Stimulated activated CD8-positive, alpha-beta memory T cell treated with anti-CD3 and anti-CD28 coated beads, Interleukin-15, amount 100 ng/mL, for 24 hours (primary cell): ENCODE results near the gene CCT8L2.
"Not testable (repeated sequence)": the region's sequence is repeated elsewhere in the genome, so short reads cannot be mapped to it uniquely, and the experiment has no call there.

Experiments
- DNase-seq: peaks from one replicate; pipeline ENCODE4 v3.0.0-alpha.2; 2020; ENCODE audit warnings: low read depth

Gene CCT8L2

GRCh38 chr22:16592710-16593109 lies at the start of gene CCT8L2:
Gene CCT8L2, minus strand, starts transcription at chr22:16592810. Its CDS starts 260 bp downstream, at chr22:16592550.
- DNase-seq = not testable (repeated sequence)

DNA sequence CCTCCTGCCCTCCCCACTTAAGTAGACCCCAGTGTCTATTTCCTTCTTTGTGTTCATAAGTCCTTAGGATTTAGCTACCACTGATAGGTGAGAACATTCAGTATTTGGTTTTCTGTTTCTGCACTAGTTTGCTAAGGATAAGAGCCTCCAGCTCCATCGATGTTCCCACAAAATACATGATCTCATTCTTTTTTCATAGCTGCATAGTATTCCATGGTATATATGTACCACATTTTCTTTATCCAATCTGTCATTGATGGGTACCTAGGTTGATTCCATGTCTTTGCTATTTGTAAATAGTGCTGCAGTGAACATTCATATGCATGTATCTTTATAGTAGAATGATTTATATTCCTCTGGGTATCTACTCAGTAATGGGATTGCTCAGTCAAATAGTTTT lies 42.8 kb upstream of the CCT8L2 start:
- not testable (repeated sequence) for DNase-seq

DNA sequence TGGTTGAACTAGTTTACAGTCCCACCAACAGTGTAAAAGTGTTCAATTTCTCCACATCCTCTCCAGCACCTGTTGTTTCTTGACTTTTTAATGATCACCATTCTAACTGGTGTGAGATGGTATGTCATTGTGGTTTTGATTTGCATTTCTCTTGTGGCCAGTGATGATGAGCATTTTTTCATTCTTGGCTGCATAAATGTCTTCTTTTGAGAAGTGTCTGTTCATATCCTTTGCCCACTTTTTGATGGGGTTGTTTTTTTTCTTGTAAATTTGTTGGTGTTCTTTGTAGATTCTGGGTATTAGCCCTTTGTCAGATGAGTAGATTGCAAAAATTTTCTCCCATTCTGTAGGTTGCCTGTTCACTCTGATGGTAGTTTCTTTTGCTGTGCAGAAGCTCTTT lies 41.5 kb upstream of the CCT8L2 start:
- DNase-seq = not testable (repeated sequence)

DNA sequence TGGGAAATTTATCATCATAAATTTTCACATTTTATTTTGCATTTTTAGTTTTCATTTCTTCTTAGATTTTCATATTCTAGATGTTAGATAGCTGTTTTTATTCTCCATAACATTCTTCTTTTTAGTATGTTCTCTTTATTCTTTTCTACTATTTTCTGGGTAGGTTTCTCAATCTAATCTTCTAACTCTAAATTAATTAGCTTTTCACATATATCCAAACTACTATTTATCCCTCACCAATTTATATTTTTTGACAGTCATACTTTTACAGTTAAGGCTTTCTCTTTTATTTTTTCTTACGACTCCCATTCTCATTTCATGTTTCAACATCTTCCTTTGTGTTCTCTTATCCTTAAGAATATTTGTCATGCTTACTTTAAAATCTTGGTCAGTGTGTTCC lies 35.9 kb upstream of the CCT8L2 start:
- DNase-seq = not testable (repeated sequence)

DNA sequence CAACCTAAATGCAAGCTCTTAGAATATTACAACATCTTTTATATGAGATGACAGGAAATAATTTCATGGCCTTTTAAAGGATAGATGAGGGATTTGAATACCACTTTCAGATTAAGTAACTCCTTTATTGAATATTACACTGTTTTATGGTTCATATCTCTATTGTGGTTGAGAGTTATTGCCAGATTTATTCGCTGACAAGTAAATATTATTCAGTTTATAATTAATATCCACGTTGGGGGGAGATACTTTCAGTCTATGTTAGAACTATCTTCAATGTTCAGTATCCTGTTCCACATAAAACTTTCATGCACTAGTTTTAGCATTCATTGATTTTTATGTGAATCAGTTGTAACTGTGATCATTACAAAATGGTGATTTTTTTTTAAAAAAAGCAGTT lies 32.4 kb upstream of the CCT8L2 start:
- DNase-seq = not testable (repeated sequence)

- not testable (repeated sequence) for DNase-seq
Measured at GRCh38 chr22:16623595-16623994, 31.0 kb upstream of the CCT8L2 start.

- DNase-seq = not testable (repeated sequence)
Measured at GRCh38 chr22:16617516-16617915, 24.9 kb upstream of the CCT8L2 start.

DNA sequence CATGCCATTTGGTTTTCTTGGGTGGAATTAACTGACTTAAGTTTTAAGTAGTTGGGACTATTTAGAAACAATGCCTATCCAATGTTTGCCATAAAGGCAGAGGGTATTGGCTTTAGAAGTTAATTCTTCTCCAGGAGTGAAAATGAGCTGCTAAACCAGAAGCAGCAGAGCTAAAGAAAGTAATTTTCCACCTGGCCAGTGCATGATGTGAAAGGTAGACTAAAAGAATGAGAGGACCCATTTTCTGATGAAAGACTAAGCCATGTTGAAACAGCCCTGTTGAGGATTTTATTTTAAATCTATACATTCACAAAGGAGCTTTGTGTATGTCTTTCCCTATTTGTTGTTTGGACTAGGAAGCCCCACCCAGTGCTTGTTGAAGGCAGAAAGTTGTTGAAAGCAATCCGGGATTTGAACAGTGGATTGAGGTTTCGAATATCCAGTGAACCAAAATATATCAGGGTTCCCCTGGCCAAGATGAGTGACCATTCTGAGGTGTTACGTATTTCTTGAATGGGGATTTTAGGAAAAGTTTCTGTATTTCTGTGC lies 23.9 kb upstream of the CCT8L2 start:
- DNase-seq = not testable (repeated sequence)

GRCh38 chr22:16615606-16616245 lies 23.1 kb upstream of the CCT8L2 start:
- not testable (repeated sequence) for DNase-seq

DNA sequence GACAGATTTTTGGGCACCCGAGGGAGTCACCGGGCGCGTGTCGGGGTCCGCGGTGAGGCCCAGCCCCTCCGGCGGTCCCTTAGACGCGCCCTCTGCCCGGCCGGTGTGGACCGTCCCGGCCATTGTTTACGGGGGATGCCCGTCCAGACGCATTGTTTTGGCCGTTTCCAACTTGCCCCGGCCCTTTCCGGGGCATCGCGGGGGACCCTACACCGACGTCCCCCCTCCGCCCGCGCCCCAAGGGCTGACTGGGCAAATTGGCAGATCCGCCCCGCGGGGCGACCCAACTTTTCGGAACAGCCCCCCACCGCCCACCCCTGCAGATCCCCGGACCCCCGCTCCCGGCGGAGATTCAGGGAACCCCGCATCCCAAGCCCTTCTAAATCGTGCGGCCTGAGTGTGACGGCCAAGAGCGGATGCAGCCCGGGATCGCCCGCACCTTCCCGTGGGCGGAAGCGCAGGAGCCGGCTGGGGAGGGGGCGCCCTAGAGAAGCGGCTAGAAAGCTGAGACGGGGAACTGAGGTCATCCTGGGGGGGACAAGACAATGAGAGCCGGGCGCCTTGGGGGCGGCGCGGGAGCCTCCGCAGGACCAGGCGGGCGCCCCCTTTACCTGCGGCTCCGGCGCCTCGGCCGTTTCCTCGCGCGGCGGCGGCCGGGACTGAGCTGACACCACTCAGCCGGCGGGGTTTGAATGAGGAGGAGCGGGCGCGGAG lies 17.1 kb upstream of the CCT8L2 start:
- DNase-seq = no peak

DNA sequence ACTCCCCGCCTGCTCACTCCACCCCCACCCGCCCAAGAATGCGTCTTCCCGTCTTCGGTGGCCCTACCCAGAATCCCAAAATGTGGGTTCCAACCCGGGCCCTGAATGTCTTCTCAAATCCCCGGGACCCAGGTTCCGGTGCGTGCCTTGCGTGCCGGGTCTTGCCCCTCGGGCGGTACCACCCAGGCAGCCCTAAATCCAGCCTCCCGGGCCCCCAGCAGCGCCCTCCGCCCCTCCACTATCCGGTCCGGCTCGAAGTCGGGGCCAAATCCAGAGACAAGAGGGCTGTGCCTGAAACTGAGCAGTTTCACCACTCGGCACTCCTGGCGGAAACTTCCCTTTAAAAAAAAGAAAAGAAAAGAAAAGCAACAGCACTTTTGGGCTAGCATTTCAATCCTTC lies 16.3 kb upstream of the CCT8L2 start:
- DNase-seq = no peak

DNA sequence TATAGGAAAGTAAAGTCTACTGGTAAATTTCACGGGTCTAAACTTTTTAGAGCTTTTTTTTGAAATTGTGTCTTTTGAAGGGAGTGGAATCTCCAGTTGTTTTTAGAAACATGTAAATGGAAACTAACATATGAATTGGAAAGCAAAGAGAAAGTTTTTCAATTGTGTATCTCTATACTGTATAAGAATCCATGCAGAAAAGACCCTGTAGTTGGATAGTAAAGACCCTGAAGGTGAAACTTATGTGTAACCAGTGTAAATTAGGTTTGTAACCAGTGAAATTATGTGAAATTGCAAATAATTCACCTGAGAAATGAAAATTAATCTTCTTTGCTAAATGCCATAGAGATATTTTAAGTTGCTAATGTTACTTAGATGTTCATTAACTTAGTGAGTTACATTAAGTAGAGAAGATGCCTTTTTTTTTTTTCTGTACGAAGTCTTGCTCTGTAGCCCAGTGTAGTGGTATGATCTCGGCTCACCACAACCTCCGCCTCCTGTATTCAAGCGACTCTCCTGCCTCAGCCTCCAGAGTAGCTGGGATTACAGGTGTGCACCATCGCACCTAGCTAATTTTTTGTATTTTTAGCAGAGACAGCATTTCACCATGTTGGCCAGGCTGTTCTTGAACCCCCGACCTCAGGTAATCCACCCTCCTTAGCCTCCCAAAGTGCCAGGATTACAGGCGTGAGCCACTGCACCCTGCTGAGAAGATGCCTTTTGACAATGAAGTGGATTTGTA lies 11.8 kb upstream of the CCT8L2 start:
- DNase-seq = not testable (repeated sequence)

DNA sequence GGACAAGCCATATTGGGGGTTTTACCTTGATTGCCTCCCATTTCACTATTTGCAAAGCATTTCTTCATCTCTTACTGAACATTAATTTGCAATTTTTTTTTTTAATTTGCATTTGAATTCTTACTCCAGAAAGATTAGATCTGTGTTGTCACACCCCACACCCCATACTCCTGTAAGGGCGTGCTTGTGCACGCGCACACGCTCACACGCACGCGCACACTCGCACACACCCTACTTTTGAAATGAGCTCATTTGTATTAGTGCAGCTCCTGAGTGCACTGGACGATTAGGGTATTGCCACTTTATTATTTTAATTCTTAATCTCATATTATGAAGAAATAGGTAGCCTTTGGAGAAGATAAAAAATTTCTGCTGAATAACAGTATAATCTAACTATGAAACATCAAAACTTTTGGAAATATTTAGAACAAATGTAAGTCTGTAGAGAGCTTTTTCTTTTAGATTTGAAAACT lies 11.2 kb upstream of the CCT8L2 start:
- DNase-seq = not testable (repeated sequence)

DNA sequence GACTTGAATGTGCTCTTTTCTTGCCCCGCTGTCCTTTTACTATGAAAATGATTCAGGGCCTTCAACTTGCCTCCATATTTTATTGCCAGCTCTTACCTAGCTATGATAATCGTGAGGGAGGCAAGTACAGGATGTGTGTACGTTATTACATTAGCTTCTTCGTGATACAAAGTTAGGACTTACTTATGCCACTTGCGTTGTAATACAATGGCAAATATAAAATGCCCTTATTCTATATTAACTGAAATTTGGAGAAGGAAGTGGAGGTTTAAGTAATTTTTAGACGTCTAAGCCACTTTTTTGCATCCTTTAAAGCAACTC lies 10.8 kb upstream of the CCT8L2 start:
- DNase-seq = no peak

GRCh38 chr22:16602728-16603447 lies 10.3 kb upstream of the CCT8L2 start:
- not testable (repeated sequence) for DNase-seq

- DNase-seq = not testable (repeated sequence)
Measured at GRCh38 chr22:16602224-16602727, 9.7 kb upstream of the CCT8L2 start.

DNA sequence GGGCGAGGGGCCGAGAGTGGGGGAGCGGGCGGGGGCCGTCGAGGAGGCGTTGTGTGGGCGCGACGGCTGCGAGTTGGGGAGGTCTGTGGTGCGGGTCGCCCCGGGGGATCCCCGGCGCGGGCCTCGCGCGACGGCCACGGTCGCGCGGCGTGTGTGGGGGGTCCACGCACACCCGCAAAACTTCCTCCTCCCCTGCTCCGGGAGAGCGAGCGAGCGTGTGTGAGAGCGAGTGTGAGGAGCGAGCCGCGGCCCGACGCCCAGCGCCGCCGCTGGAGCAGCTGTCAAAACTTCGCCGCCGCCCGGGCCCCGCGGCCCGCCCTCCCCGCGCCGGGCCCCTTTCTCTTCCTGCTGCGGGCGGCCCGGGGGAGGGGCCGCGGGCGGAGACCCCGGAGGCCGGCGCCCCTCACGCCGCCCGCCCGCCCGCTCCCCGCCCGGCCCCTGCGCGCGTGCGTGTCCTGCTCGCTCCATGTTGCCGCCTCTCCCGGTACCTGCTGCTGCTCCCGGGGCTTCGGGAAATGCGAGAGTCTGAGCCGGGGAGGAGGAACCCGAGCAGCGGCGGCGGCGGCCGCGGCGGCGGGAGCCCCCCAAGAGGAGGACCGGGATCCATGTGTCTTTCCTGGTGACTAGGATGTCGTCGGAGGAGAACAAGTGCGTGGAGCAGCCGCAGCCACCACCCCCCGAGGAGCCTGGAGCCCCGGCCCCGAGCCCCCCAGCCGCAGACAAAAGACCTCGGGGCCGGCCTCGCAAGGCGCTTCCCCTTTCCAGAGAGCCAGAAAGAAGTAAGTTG lies 9.0 kb upstream of the CCT8L2 start:
- no peak for DNase-seq

DNA sequence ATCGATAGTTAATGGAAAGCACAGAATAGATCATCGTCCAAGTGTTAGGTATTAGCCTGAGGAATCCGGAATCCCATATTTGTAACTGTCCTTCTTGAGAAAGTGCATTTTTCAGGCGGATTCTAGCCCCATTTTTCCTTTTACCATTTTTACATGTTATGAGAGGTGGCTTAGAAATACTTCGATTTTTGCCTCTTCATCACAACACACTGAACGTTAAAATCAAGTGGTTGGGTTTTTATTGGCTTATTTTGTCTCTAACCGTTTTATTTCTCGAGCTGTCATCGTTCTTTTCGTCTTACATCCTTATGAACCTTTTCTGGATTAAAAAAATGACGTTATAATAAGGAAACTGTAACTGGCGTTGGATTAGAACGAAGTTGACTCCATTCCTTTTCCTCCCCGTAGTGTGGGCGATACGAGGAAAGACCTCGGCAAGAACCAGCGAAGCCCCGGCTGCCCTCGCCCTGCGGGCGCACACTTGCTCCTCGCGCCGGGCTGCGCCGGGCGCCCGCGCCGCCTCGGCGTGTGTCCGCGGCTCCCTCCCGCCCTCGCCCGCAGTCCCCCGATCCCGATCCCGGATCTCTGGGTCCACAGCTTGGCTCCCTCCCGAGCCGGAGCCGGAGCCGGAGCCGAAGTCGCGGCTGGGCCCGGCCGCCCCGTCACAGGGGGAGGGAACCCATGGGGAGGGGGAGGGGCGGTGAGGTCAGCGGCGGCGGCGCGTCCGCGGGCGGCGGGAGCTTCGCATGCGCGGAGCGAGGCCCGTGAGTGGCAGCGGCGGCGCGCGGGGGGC lies 8.2 kb upstream of the CCT8L2 start:
- DNase-seq = not testable (repeated sequence)

GRCh38 chr22:16599648-16600047 lies 7.0 kb upstream of the CCT8L2 start:
- not testable (repeated sequence) for DNase-seq

GRCh38 chr22:16595251-16595650 lies 2.6 kb upstream of the CCT8L2 start:
- DNase-seq = not testable (repeated sequence)
